RWPE1 (cell line): ENCODE data around the gene TIMP2.

Source experiments
- CTCF ChIA-PET: fragments of 350-600 bp; sonication (Branson Sonifier 250); formaldehyde crosslinking; extraction: SDS; loops from one replicate; lab custom pipeline; 2021; lab: Yijun Ruan, JAX
- POLR2A ChIA-PET: fragments of 400-600 bp; formaldehyde crosslinking; extraction: SDS; loops from one replicate; lab custom pipeline; 2020; ENCODE audit warnings: antibody characterized with exemption; ENCODE audit not compliant: low non-redundant PET; lab: Yijun Ruan, JAX
- DNase-seq: peaks from one replicate; pipeline ENCODE4 v3.0.0; 2012; ENCODE audit warnings: low spot score
- H3K27ac ChIP-seq: fragments of 450-650 bp; 2 replicates; pipeline ENCODE4 v1.5.1; 2017
- CTCF ChIP-seq: fragments of 450-650 bp; conservative IDR thresholded peaks from 2 replicates; pipeline ENCODE4 v1.5.1; 2017; ENCODE audit warnings: low read depth, mild to moderate bottlenecking

The TIMP2 gene

GRCh38 chr17:78818932-78819331, 106.3 kb downstream of the TIMP2 start:
- DNase-seq, result no peak
- no peak for TF ChIP-seq CTCF
- H3K27ac ChIP-seq, result no peak overlapping the region
- ChIA-PET POLR2A (no interaction called here), CTCF (no interaction called here)

GRCh38 chr17:78818152-78818846, 106.9 kb downstream of the TIMP2 start:
- no peak overlapping the region for H3K27ac ChIP-seq
- no peak for TF ChIP-seq CTCF
- no peak for DNase-seq
- CTCF ChIA-PET, result no interaction called here
- POLR2A ChIA-PET, result no interaction called here

GRCh38 chr17:78817123-78817522, 108.1 kb downstream of the TIMP2 start:
- CTCF ChIA-PET, result no interaction called here
- TF ChIP-seq CTCF, result no peak
- POLR2A ChIA-PET, result no interaction called here
- no peak for DNase-seq
- H3K27ac ChIP-seq, result no peak overlapping the region

- POLR2A ChIA-PET, result no interaction called here
- no peak overlapping the region for H3K27ac ChIP-seq
- CTCF ChIA-PET, result interaction anchor here (0.5 kb wide), 1 partner anchor 202 kb away, joined by 3 read pairs; no protein-coding TSS in a partner anchor
Measured at GRCh38 chr17:78815696-78816095, 109.5 kb downstream of the TIMP2 start.

GRCh38 chr17:78812855-78813254, 112.3 kb downstream of the TIMP2 start:
- TF ChIP-seq CTCF, result no peak
- ChIA-PET CTCF (no interaction called here), POLR2A (no interaction called here)
- H3K27ac ChIP-seq, result no peak overlapping the region
- DNase-seq, result no peak

More at GRCh38 chr17:78815696-78816095, 109.5 kb downstream of the TIMP2 start:
- no peak for DNase-seq
- TF ChIP-seq CTCF, result no peak

- ChIA-PET POLR2A (no interaction called here), CTCF (no interaction called here)
- no peak for DNase-seq
- no peak for TF ChIP-seq CTCF
- no peak overlapping the region for H3K27ac ChIP-seq
Measured at GRCh38 chr17:78808163-78808562, 117.0 kb downstream of the TIMP2 start.
